DMS114 treated with DMSO at 0.1 percent for 48 hours (cell line): ENCODE results near the gene B3GALT4.
A peak's percentile ranks its signal among the peaks of the same experiment; 100 is the strongest.
"Not testable (repeated sequence)": the region's sequence is repeated elsewhere in the genome, so short reads cannot be mapped to it uniquely, and the experiment has no call there.

Experiments
- DNase-seq: peaks from one replicate; lab custom pipeline; 2025; ENCODE audit not compliant: unreplicated experiment; lab: John Stamatoyannopoulos, UW

The B3GALT4 gene

GRCh38 chr6:33276864-33277662 lies at the start of gene B3GALT4:
Gene B3GALT4, plus strand, starts transcription at chr6:33277123. Its CDS starts 297 bp downstream, at chr6:33277420.
- peak; percentile 87 for DNase-seq

GRCh38 chr6:33235221-33235634 lies 41.7 kb upstream of the B3GALT4 start:
- no peak for DNase-seq

- DNase-seq: no peak
Measured at GRCh38 chr6:33236328-33236727, 40.6 kb upstream of the B3GALT4 start.

GRCh38 chr6:33236852-33237251 lies 40.1 kb upstream of the B3GALT4 start:
- no peak for DNase-seq

GRCh38 chr6:33237741-33238140 lies 39.2 kb upstream of the B3GALT4 start:
- no peak for DNase-seq

- DNase-seq: no peak
Measured at GRCh38 chr6:33241968-33242367, 35.0 kb upstream of the B3GALT4 start.

GRCh38 chr6:33243476-33243875 lies 33.4 kb upstream of the B3GALT4 start:
- DNase-seq: no peak

- DNase-seq: peak; percentile 90
Measured at GRCh38 chr6:33247977-33248642, 28.8 kb upstream of the B3GALT4 start.

- peak; percentile 70 for DNase-seq
Measured at GRCh38 chr6:33248643-33248931, 28.3 kb upstream of the B3GALT4 start.

GRCh38 chr6:33248932-33249731 lies 27.8 kb upstream of the B3GALT4 start:
- peak; percentile 99 for DNase-seq

- peak; percentile 62 for DNase-seq
Measured at GRCh38 chr6:33249732-33250630, 26.9 kb upstream of the B3GALT4 start.

GRCh38 chr6:33250731-33251130 lies 26.2 kb upstream of the B3GALT4 start:
- no peak for DNase-seq

GRCh38 chr6:33251395-33252012 lies 25.4 kb upstream of the B3GALT4 start:
- DNase-seq: no peak

- DNase-seq: no peak
Measured at GRCh38 chr6:33252759-33253158, 24.2 kb upstream of the B3GALT4 start.

- no peak for DNase-seq
Measured at GRCh38 chr6:33254591-33254990, 22.3 kb upstream of the B3GALT4 start.

GRCh38 chr6:33259032-33259431 lies 17.9 kb upstream of the B3GALT4 start:
- no peak for DNase-seq

- DNase-seq: not testable (repeated sequence)
Measured at GRCh38 chr6:33262490-33262889, 14.4 kb upstream of the B3GALT4 start.

- no peak for DNase-seq
Measured at GRCh38 chr6:33264015-33264414, 12.9 kb upstream of the B3GALT4 start.

GRCh38 chr6:33271117-33271467 lies 5.8 kb upstream of the B3GALT4 start:
- DNase-seq: no peak

- peak; percentile 99 for DNase-seq
Measured at GRCh38 chr6:33271468-33272274, 5.3 kb upstream of the B3GALT4 start, which contains the start of the genes RPS18 and VPS52. Gene RPS18, plus strand, starts transcription at chr6:33272075. Its CDS starts 45 bp downstream, at chr6:33272120. Gene VPS52, minus strand, starts transcription at chr6:33271876. Its CDS starts 201 bp downstream, at chr6:33271675.
